ENCODE results near the gene S100A11. TPM values are rescaled to one million over a fixed set of nuclear protein-coding genes. Genes with fewer than 3 reads are reported as not detected.

The S100A11 gene
- total RNA-seq, 3 donors from 2014 or later = 220 to 325 (median 275) TPM

DNA sequence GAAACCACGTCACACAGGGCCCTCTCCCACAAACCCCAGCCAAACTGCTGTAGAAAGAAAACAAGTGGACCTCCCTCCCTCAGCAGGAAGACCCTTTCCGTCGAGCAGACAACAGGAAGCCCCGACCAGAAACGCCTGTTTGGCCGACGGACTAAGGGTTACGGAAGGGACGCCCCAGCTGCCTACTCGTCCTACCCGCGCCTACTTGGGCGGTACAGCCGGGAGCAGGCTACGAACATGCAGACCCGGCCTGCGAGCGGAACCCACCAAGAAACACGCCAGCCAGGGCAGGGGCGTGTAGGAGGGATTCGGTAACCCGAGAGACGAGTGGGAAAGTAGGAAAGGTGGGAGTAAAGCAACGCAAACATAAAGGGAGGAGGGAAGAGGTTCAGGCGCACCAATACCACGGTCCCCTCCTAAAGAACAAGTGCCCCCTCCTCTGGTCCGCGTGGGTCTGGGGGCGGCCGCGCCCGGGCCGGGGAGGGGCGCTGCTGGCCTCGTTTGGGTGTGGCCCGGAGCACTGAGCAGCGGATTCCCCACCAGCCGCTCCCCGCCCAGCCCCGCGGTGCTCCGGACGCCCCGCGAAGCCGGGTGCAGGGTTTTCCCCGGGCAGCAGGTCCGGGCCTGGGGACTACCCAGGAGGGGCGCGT lies 43.6 kb downstream of the S100A11 start:
- intact Hi-C loops (cut with DNase I; ENCODE audit: low total_unique reads) = no loop called here
- Histone ChIP-seq H3K36me3 (no peaks in the 10 kb centered on the region), H3K27me3 (no peaks in the 10 kb centered on the region), H3K4me1 (peaks cover 19 to 34% of the 10 kb centered on the region in 2 donors), H3K27ac (peak overlapping the region; percentile 91 to 99), H3K9me3 (no peaks in the 10 kb centered on the region), H3K4me3 (peak overlapping the region; percentile 88 to 98 (median 97))
- DNase-seq (ENCODE audit: low spot score in 2 of 2) = no peak
- TF ChIP-seq POLR2A (IDR thresholded peaks at IDR 0.05) (no peak), CTCF (IDR thresholded peaks at IDR 0.05) (no peak), POLR2AphosphoS5 (IDR thresholded peaks at IDR 0.05) (no peak)

DNA sequence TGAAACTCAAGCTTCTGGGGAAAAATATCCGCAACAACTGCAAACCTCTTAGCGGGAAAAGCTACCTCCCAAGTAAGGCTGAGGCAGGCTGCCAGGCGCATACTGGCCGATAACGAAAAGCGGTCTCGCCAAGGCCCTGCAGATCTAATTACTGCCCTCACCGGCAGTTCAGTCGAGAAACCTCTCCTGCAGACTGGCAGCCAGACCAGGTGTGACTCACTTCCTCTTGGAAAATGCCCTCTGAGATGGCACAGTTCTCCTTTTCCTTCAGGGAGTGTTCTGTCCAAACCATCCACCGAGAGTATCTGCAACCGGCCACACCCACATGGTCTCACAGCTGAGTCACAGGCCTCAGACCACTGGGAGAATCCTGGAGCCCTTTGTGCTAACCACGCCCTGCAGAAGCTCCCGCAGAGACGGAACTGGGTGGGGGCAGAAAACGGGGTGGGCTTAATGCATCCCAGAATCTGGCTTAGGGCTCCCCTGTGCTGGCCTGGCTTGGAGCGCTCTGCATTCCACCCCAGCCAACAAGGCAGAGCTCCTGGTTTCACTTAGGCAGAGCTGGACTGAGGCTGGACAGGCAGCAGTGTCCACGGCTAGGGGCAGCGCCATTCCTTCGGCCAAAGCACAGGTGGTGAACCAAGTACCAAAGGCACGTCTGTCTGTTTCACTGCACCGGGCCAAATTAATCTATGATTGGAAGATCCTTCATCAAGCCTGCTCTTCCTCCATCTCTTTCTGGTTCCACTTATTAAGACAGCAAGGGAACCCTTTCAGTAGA lies 44.3 kb downstream of the S100A11 start:
- H3K9me3 ChIP-seq = no peaks in the 10 kb centered on the region
- H3K27me3 ChIP-seq = no peaks in the 10 kb centered on the region
- peak overlapping the region; percentile 91 to 99 for H3K27ac ChIP-seq
- no peak for TF ChIP-seq POLR2AphosphoS5 (IDR thresholded peaks at IDR 0.05)
- TF ChIP-seq POLR2A (IDR thresholded peaks at IDR 0.05) = no peak
- TF ChIP-seq CTCF (IDR thresholded peaks at IDR 0.05) = no peak
- peak overlapping the region; percentile 88 to 98 (median 97) for H3K4me3 ChIP-seq
- intact Hi-C loops (cut with DNase I; ENCODE audit: low total_unique reads) = no loop called here
- no peaks in the 10 kb centered on the region for H3K36me3 ChIP-seq
- peak; percentile 78 to 87 for DNase-seq (ENCODE audit: low spot score in 2 of 2)
- peaks cover 20 to 39% of the 10 kb centered on the region in 2 donors for H3K4me1 ChIP-seq

- Histone ChIP-seq H3K4me1 (peaks cover 20 to 39% of the 10 kb centered on the region in 2 donors), H3K9me3 (no peaks in the 10 kb centered on the region), H3K27ac (peak overlapping the region; percentile 91 to 99), H3K36me3 (no peaks in the 10 kb centered on the region), H3K4me3 (peak overlapping the region; percentile 88 to 98 (median 97)), H3K27me3 (no peaks in the 10 kb centered on the region)
- no peak for DNase-seq (ENCODE audit: low spot score in 2 of 2)
- intact Hi-C loops (cut with DNase I; ENCODE audit: low total_unique reads) = no loop called here
- TF ChIP-seq POLR2A (IDR thresholded peaks at IDR 0.05) = no peak
- TF ChIP-seq POLR2AphosphoS5 (IDR thresholded peaks at IDR 0.05) = no peak
- no peak for TF ChIP-seq CTCF (IDR thresholded peaks at IDR 0.05)
Measured at GRCh38 chr1:151991663-151992302, 45.0 kb downstream of the S100A11 start.

GRCh38 chr1:151990856-151991198 lies 46.0 kb downstream of the S100A11 start:
- TF ChIP-seq POLR2AphosphoS5 (IDR thresholded peaks at IDR 0.05) (no peak), CTCF (IDR thresholded peaks at IDR 0.05) (no peak), POLR2A (IDR thresholded peaks at IDR 0.05) (no peak)
- Histone ChIP-seq H3K9me3 (no peaks in the 10 kb centered on the region), H3K36me3 (no peaks in the 10 kb centered on the region), H3K27ac (peak overlapping the region; percentile 85 to 91), H3K4me1 (peaks cover 20 to 39% of the 10 kb centered on the region in 2 donors), H3K4me3 (peak overlapping the region in 2 of 3 donors; percentile 15 to 97), H3K27me3 (no peaks in the 10 kb centered on the region)
- intact Hi-C loops (cut with DNase I; ENCODE audit: low total_unique reads) = no loop called here
- DNase-seq (ENCODE audit: low spot score in 2 of 2) = peak; percentile 53 to 64

Measured in breast epithelium (tissue), 4 donors.